Ascending aorta (tissue), 2 donors: Measurements from ENCODE around the gene NMNAT2. TPM values are rescaled to one million over a fixed set of nuclear protein-coding genes. Genes with fewer than 3 reads are reported as not detected.

Experiments used
- DNase-seq, 2 donors: peaks; one replicate each; pipeline ENCODE4 v3.0.0-alpha.2; 2019; ENCODE audit warnings: low spot score in 2 of 2
- H3K27ac ChIP-seq, 2 donors: fragments of 200-600 bp; sonication (generic); one replicate each; pipeline ENCODE4 v1.5.1; 2016 to 2017; ENCODE audit warnings: mild to moderate bottlenecking in 1 of 2
- H3K27me3 ChIP-seq: fragments of 200-600 bp; sonication (generic); one replicate; pipeline ENCODE4 v1.5.1; 2017
- H3K36me3 ChIP-seq, 2 donors: fragments of 200-600 bp; sonication (generic); one replicate each; pipeline ENCODE4 v1.5.1; 2016
- H3K4me1 ChIP-seq, 2 donors: fragments of 200-600 bp; sonication (generic); one replicate each; pipeline ENCODE4 v1.5.1; 2016 to 2017; ENCODE audit warnings: mild to moderate bottlenecking in 1 of 2
- H3K4me3 ChIP-seq, 2 donors: fragments of 200-600 bp; sonication (generic); one replicate each; pipeline ENCODE4 v1.5.1; 2016 to 2017; ENCODE audit warnings: mild to moderate bottlenecking in 1 of 2
- H3K9me3 ChIP-seq, 2 donors: fragments of 200-600 bp; sonication (generic); one replicate each; pipeline ENCODE4 v1.5.1; 2016
- intact Hi-C: fragments of 100-400 bp; cut with DNase I; formaldehyde crosslinking; loops from one replicate; pipeline ENCODE4 v1.15.1; 2023
- total RNA-seq: library from RNA; depleted of rRNA; stranded (reverse); fragments of >200 nt; gene quantifications from one replicate; pipeline ENCODE4 v1.1.0, GENCODE V29; 2016
- TF ChIP-seq, protein P1 (sequence below), 3 experiments: fragments of 200-600 bp in 2 of 3; fragments of 450-650 bp in 1 of 3; sonication (generic) in 2 of 3; IDR thresholded peaks; one replicate each; pipeline ENCODE4 v1.5.1; 2016 to 2019; ENCODE audit warnings: antibody characterized with exemption in 3 of 3, mild to moderate bottlenecking in 1 of 3, moderate library complexity in 1 of 3

The NMNAT2 gene
- total RNA-seq, 1 donor from 2014 or later, result 0.53 TPM

DNA sequence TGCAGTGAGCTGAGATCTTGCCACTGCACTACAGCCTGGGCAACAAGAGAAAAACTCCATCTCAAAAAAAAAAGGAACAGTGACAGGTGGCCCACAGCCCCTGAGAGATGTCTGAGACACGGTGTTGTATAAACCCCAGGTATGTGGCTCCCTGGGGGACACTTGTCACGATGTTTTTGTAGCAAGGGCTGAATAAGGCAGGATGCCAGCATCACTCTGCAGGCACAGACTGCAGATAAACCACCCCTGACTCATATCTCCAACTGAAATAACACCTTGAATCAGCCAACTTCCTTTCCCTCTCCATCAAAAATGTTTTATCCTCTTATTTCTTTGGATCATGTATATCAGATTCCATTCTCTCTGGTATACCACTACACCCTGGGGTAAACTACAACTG is 52.5 kb downstream of the NMNAT2 start:
- Histone ChIP-seq H3K27me3 (no peaks in the 10 kb centered on the region), H3K4me1 (no peaks in the 10 kb centered on the region), H3K27ac (no peak overlapping the region), H3K36me3 (no peaks in the 10 kb centered on the region), H3K4me3 (no peak overlapping the region), H3K9me3 (no peaks in the 10 kb centered on the region)
- TF ChIP-seq, protein P1, sequence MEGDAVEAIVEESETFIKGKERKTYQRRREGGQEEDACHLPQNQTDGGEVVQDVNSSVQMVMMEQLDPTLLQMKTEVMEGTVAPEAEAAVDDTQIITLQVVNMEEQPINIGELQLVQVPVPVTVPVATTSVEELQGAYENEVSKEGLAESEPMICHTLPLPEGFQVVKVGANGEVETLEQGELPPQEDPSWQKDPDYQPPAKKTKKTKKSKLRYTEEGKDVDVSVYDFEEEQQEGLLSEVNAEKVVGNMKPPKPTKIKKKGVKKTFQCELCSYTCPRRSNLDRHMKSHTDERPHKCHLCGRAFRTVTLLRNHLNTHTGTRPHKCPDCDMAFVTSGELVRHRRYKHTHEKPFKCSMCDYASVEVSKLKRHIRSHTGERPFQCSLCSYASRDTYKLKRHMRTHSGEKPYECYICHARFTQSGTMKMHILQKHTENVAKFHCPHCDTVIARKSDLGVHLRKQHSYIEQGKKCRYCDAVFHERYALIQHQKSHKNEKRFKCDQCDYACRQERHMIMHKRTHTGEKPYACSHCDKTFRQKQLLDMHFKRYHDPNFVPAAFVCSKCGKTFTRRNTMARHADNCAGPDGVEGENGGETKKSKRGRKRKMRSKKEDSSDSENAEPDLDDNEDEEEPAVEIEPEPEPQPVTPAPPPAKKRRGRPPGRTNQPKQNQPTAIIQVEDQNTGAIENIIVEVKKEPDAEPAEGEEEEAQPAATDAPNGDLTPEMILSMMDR (IDR thresholded peaks at IDR 0.05), result no peak
- intact Hi-C loops, result no loop called here
- DNase-seq, result no peak

DNA sequence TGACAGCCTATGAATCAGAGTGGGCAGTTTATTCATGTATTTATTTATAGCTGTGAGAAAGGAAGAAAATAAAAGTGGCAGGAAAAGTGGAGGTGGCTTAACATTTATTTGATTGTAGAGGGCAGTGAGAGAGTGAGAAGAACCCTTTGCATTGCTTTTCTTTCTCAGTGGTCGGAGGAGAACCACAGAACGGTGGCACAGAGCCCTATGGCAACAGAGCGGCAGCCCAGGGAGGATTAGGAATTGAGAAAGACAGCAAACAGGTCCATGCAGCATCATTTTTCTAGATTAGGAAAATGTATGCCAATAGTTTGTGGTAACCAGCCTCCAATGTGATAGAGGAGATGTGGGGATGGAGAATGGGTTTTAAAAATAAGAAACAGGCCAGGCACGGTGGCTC is 53.1 kb downstream of the NMNAT2 start:
- no peaks in the 10 kb centered on the region for H3K4me1 ChIP-seq
- H3K27ac ChIP-seq, result no peak overlapping the region
- H3K36me3 ChIP-seq, result no peaks in the 10 kb centered on the region
- intact Hi-C loops, result no loop called here
- TF ChIP-seq, protein P1 (IDR thresholded peaks at IDR 0.05), result no peak
- H3K27me3 ChIP-seq, result no peaks in the 10 kb centered on the region
- no peaks in the 10 kb centered on the region for H3K9me3 ChIP-seq
- DNase-seq, result no peak
- no peak overlapping the region for H3K4me3 ChIP-seq

DNA sequence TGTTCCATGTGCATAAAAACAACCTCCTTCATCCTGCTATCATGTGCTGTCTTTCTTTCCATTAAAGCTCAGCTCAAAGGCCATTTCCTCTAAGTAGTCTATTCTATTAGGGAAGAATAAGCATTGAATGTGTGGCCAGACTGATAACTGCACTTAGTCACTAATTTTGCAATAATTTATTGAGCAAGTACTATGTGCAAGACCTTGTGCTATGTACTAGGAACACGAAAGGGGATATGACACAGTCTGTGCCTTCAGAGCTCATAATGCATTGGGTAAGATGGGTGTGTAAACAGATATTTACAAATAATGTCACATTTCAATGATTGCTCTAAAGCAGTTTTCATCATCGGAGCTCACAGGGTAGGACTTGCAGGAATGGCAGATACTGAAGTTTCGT is 54.2 kb downstream of the NMNAT2 start:
- Histone ChIP-seq H3K27ac (no peak overlapping the region), H3K4me1 (no peaks in the 10 kb centered on the region), H3K4me3 (no peak overlapping the region), H3K9me3 (no peaks in the 10 kb centered on the region), H3K27me3 (no peaks in the 10 kb centered on the region), H3K36me3 (no peaks in the 10 kb centered on the region)
- intact Hi-C loops, result no loop called here
- DNase-seq, result no peak
- TF ChIP-seq, protein P1 (IDR thresholded peaks at IDR 0.05), result no peak

DNA sequence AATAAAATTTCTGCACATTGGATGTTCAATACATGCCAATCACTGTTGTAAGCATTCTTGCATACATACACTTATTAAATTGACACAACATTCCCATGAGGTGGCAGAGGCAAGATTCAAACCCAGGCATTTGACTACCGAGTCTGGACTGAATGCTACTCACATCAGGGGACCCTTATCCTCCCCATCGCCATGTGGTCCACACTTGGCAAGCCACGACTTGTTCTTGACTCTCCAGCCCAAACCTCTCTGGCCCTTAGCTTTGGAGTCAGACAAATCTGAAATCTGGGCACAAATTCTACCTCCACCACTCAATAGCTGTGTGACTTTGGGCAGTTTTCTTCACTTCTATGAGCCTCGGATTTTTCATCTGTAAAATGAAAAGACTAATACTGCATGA is 57.1 kb downstream of the NMNAT2 start:
- intact Hi-C loops, result no loop called here
- Histone ChIP-seq H3K27me3 (no peaks in the 10 kb centered on the region), H3K4me1 (no peaks in the 10 kb centered on the region)

DNA sequence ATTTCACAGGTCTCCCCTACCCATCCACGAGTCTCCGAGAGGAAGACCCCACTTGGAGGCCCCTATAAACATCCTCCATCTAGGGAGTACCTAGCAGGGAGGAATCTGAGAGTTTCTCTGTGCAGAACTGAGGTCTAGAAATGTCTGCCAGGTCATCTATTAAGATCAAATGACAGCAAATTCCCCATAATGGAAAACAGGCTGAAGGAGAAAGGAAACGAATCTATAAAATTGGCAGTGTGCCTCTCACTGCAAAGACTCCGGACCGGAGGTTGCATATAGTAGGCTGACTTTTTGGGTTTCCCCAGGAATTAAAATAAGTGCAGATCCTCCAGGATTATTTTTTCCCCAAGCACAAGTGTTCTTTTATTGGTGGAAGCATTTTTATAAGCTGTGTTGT is 57.7 kb downstream of the NMNAT2 start:
- Histone ChIP-seq H3K27me3 (no peaks in the 10 kb centered on the region), H3K4me3 (no peak overlapping the region), H3K36me3 (no peaks in the 10 kb centered on the region), H3K27ac (no peak overlapping the region), H3K4me1 (no peaks in the 10 kb centered on the region), H3K9me3 (no peaks in the 10 kb centered on the region)
- no peak for DNase-seq
- TF ChIP-seq, protein P1 (IDR thresholded peaks at IDR 0.05), result no peak
- intact Hi-C loops, result no loop called here

More for the DNA sequence above, 57.1 kb downstream of the NMNAT2 start:
- TF ChIP-seq, protein P1 (IDR thresholded peaks at IDR 0.05), result no peak
- Histone ChIP-seq H3K36me3 (no peaks in the 10 kb centered on the region), H3K9me3 (no peaks in the 10 kb centered on the region), H3K4me3 (no peak overlapping the region), H3K27ac (no peak overlapping the region)
- no peak for DNase-seq

DNA sequence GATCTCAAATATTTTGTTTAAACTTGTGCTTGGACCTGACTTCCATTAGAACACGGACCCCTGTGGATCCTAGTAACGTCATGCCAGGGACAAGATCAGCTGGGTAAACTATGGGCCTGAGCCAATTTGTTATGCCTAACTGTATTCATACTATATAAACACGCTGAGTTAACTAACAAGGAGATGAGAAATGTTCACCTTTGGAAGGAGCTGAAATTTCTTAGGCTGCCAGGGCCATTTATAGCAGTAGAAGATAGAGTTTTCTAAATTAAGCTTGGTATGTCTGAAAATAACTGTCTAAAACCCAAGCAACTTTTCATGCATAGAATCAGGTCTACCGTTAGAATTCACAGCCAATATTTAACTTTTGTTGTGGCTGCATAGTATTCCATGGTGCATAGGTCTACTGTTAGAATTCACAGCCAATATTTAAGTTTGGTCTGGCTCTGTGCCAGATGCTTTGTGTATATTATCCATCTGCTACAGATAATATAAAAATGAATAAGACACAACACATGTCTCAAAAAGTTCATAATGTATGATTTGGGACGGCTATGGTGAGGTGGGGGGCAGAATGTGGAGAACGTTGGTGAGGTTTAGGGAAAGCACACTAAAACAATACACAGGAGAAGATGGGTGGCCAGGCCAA is 61.5 kb downstream of the NMNAT2 start:
- Histone ChIP-seq H3K27me3 (no peaks in the 10 kb centered on the region), H3K27ac (no peak overlapping the region), H3K4me3 (no peak overlapping the region), H3K36me3 (no peaks in the 10 kb centered on the region), H3K4me1 (no peaks in the 10 kb centered on the region), H3K9me3 (no peaks in the 10 kb centered on the region)
- no peak for DNase-seq
- TF ChIP-seq, protein P1 (IDR thresholded peaks at IDR 0.05), result no peak
- intact Hi-C loops, result no loop called here
